HL-60 (cell line): ENCODE results near the gene CLEC18A.

Source experiments
- POLR2AphosphoS5 ChIP-seq: IDR thresholded peaks from 2 replicates; pipeline ENCODE4 v1.6.1; 2012; ENCODE audit warnings: low read depth
- SPI1 ChIP-seq: IDR thresholded peaks from 2 replicates; pipeline ENCODE4 v1.6.1; 2012; ENCODE audit warnings: low read depth, mild to moderate bottlenecking, borderline replicate concordance
- TF ChIP-seq, protein P1 (sequence below): IDR thresholded peaks from one replicate; pipeline ENCODE4 v1.5.1; 2011; ENCODE audit warnings: low read length, control low read depth, inconsistent platforms; ENCODE audit not compliant: insufficient read depth
- TF ChIP-seq, protein P2 (sequence below): IDR thresholded peaks from 2 replicates; pipeline ENCODE4 v1.6.1; 2012; ENCODE audit warnings: low read depth; ENCODE audit not compliant: insufficient replicate concordance

DNA sequence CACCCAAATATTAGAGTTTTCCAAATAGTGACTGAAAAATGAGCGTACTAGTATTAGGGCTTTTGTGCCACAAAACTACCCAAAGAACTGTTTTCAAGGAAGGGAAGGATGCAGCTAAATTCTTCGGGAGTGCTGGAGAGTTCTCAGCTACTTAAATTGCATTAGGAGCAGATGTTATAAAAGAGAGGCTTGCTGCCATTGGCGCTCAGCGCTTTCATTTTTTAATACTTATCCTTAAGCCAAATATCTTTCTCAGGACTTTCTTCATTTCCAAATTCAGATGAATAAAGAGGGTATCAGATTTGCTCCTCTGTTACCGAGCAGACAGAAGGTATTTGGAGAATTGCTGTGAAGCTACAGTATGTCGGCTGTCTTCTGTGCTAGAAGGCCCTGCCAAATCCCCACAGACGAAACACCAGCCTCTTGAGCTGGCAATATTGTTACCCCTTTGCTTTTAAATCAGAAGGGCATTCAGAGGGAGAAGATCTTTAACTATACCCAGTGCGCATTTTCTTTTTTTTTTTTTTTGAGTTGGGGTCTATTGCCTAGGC is 47.2 kb upstream of the CLEC18A start:
- TF ChIP-seq, protein P1, sequence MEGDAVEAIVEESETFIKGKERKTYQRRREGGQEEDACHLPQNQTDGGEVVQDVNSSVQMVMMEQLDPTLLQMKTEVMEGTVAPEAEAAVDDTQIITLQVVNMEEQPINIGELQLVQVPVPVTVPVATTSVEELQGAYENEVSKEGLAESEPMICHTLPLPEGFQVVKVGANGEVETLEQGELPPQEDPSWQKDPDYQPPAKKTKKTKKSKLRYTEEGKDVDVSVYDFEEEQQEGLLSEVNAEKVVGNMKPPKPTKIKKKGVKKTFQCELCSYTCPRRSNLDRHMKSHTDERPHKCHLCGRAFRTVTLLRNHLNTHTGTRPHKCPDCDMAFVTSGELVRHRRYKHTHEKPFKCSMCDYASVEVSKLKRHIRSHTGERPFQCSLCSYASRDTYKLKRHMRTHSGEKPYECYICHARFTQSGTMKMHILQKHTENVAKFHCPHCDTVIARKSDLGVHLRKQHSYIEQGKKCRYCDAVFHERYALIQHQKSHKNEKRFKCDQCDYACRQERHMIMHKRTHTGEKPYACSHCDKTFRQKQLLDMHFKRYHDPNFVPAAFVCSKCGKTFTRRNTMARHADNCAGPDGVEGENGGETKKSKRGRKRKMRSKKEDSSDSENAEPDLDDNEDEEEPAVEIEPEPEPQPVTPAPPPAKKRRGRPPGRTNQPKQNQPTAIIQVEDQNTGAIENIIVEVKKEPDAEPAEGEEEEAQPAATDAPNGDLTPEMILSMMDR, result no peak
- TF ChIP-seq, protein P2, sequence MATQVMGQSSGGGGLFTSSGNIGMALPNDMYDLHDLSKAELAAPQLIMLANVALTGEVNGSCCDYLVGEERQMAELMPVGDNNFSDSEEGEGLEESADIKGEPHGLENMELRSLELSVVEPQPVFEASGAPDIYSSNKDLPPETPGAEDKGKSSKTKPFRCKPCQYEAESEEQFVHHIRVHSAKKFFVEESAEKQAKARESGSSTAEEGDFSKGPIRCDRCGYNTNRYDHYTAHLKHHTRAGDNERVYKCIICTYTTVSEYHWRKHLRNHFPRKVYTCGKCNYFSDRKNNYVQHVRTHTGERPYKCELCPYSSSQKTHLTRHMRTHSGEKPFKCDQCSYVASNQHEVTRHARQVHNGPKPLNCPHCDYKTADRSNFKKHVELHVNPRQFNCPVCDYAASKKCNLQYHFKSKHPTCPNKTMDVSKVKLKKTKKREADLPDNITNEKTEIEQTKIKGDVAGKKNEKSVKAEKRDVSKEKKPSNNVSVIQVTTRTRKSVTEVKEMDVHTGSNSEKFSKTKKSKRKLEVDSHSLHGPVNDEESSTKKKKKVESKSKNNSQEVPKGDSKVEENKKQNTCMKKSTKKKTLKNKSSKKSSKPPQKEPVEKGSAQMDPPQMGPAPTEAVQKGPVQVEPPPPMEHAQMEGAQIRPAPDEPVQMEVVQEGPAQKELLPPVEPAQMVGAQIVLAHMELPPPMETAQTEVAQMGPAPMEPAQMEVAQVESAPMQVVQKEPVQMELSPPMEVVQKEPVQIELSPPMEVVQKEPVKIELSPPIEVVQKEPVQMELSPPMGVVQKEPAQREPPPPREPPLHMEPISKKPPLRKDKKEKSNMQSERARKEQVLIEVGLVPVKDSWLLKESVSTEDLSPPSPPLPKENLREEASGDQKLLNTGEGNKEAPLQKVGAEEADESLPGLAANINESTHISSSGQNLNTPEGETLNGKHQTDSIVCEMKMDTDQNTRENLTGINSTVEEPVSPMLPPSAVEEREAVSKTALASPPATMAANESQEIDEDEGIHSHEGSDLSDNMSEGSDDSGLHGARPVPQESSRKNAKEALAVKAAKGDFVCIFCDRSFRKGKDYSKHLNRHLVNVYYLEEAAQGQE, result no peak
- TF ChIP-seq POLR2AphosphoS5, result no peak
- no peak for TF ChIP-seq SPI1
